Thoracic aorta (tissue), 2 donors: ENCODE measurements around the gene ENOX1. TPM values are rescaled to one million over a fixed set of nuclear protein-coding genes. Genes with fewer than 3 reads are reported as not detected.

ENCODE experiments used
- ATAC-seq: fragments of 150-250 bp; one replicate; pipeline ENCODE4 v1.8.0; 2017; ENCODE audit warnings: low read depth; ENCODE audit not compliant: insufficient number of reproducible peaks, low FRiP score
- DNase-seq: peaks from one replicate; pipeline ENCODE4 v3.0.0-alpha.2; 2020; ENCODE audit warnings: low spot score
- H3K27ac ChIP-seq, 2 donors: fragments of 200-600 bp; sonication (generic); 1 replicate in 1 of 2; 2 replicates in 1 of 2; pipeline ENCODE4 v1.5.1; 2016; ENCODE audit warnings: mild to moderate bottlenecking in 2 of 2, moderate library complexity in 2 of 2
- H3K27me3 ChIP-seq: fragments of 200-600 bp; sonication (generic); replicated peaks from 2 replicates; pipeline ENCODE4 v1.6.0; 2016; ENCODE audit warnings: mild to moderate bottlenecking; ENCODE audit not compliant: insufficient read depth
- H3K36me3 ChIP-seq: fragments of 200-600 bp; sonication (generic); one replicate; pipeline ENCODE4 v1.5.1; 2016
- H3K4me1 ChIP-seq, 2 donors: fragments of 200-600 bp; sonication (generic); 1 replicate in 1 of 2; 2 replicates in 1 of 2; pipeline versions ENCODE4 v1.5.1 to v1.6.0; 2016; ENCODE audit warnings: low read depth in 2 of 2, mild to moderate bottlenecking in 1 of 2; ENCODE audit not compliant: control insufficient read depth in 1 of 2
- H3K4me3 ChIP-seq: fragments of 200-600 bp; sonication (generic); 2 replicates; pipeline ENCODE4 v1.5.1; 2016; ENCODE audit warnings: mild to moderate bottlenecking
- H3K9me3 ChIP-seq: fragments of 200-600 bp; sonication (generic); 2 replicates; pipeline ENCODE4 v1.5.1; 2016
- CTCF ChIP-seq: fragments of 200-600 bp; sonication (generic); IDR thresholded peaks from one replicate; pipeline ENCODE4 v1.5.1; 2019; ENCODE audit warnings: antibody characterized with exemption
- total RNA-seq, 2 donors: library from RNA; depleted of rRNA; stranded (reverse); fragments of >200 nt; gene quantifications; one replicate each; pipeline versions ENCODE4 v1.1.0 to v1.2.3, GENCODE V29; 2016

Gene ENOX1
- total RNA-seq, 2 donors from 2014 or later = 0.41 to 2.3 TPM

GRCh38 chr13:43377149-43377548, 409.6 kb downstream of the ENOX1 start:
- Histone ChIP-seq H3K4me1 (peaks cover 0 to 8% of the 10 kb centered on the region in 2 donors), H3K27ac (no peak overlapping the region), H3K27me3 (no peaks in the 10 kb centered on the region), H3K9me3 (no peaks in the 10 kb centered on the region), H3K36me3 (no peaks in the 10 kb centered on the region), H3K4me3 (no peak overlapping the region)
- no peak for ATAC-seq
- no peak for DNase-seq
- TF ChIP-seq CTCF = no peak

GRCh38 chr13:43376596-43376995, 410.2 kb downstream of the ENOX1 start:
- no peak for TF ChIP-seq CTCF
- Histone ChIP-seq H3K4me3 (no peak overlapping the region), H3K27me3 (no peaks in the 10 kb centered on the region), H3K9me3 (no peaks in the 10 kb centered on the region), H3K4me1 (peaks cover 0 to 8% of the 10 kb centered on the region in 2 donors), H3K36me3 (no peaks in the 10 kb centered on the region), H3K27ac (no peak overlapping the region)
- DNase-seq (no peak), ATAC-seq (no peak)

DNA sequence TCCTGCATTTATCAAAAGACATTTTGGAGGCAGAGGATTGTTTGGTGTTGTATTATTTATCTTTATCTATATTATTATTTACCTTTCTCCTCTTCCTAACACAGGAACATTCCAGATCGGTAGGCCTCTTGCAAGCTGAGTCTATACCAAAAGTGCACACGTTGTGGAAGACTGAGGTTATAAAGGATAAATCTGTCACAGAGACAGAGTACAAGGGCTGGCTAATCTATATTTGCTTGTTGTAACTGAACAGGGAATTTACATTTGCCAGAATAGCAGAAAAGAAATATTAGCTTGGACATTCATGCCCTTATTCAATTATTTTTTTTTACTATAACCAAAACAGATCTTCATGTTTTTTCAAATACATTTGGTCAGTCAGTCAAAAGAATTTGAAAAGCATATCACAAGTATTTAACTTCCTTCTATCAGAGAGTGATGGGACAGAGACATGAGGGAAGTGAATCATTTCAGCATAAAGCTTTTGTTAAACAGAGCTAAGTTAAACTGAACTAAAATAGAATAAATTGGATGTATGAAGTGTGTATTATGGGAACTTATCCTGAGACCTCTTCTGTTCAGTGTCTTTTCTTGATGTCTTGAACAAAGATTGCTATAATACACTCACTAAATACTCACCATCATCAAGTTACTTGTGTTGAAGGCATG, 410.8 kb downstream of the ENOX1 start:
- Histone ChIP-seq H3K36me3 (no peaks in the 10 kb centered on the region), H3K4me3 (no peak overlapping the region), H3K9me3 (no peaks in the 10 kb centered on the region), H3K27me3 (no peaks in the 10 kb centered on the region), H3K4me1 (peaks cover 0 to 8% of the 10 kb centered on the region in 2 donors), H3K27ac (no peak overlapping the region)
- no peak for TF ChIP-seq CTCF
- DNase-seq (no peak), ATAC-seq (no peak)

DNA sequence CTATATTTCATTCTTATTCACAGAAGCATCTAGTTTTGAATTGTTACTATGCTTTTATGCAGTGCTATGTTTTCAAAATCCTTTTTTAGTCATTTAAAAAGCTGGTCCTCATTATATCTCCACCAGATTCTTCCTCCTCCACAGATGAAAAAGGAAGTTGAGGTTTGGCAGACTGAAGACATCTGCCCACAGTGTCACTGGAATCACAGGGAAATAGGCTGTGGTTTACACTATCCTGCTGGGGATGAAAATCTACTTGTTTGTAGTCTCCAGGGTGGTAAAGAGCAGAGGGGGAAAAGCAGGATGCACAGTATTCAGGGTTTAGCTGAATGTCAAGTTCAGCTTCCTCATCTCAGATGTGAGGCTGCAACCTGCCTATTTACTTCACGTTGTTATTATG, 412.2 kb downstream of the ENOX1 start:
- no peak for TF ChIP-seq CTCF
- Histone ChIP-seq H3K27me3 (no peaks in the 10 kb centered on the region), H3K36me3 (no peaks in the 10 kb centered on the region), H3K4me3 (no peak overlapping the region), H3K4me1 (peaks cover 0 to 8% of the 10 kb centered on the region in 2 donors), H3K9me3 (no peaks in the 10 kb centered on the region), H3K27ac (no peak overlapping the region)
- DNase-seq (no peak), ATAC-seq (no peak)

DNA sequence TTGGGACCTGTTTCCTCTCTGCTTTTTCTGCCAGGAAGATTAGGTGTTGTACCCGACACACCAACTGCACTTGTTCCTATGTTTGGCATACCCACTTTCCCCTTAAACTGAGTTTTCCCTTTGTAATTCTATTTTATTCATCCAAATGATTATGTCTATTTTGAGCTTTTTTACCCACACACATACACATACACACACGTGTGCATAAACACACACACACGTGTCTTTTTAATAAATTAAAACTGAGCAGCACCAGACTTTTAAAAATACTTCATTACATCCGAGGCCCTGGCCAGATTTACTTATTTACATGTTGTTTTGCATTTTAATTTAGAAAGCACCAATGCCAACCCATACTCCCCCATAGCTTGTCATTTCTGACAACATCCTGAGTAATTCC, 413.4 kb downstream of the ENOX1 start:
- DNase-seq (no peak), ATAC-seq (no peak)
- TF ChIP-seq CTCF = no peak
- Histone ChIP-seq H3K27me3 (no peaks in the 10 kb centered on the region), H3K36me3 (no peaks in the 10 kb centered on the region), H3K27ac (no peak overlapping the region), H3K4me1 (peaks cover 0 to 10% of the 10 kb centered on the region in 2 donors), H3K4me3 (no peak overlapping the region), H3K9me3 (no peaks in the 10 kb centered on the region)
